SK-N-SH (cell line): ENCODE data around the gene HDGFL2.

Source experiments
- CTCF ChIP-seq: fragments of 200-600 bp; sonication (generic); IDR thresholded peaks from 2 replicates; pipeline ENCODE4 v1.6.1; 2017; ENCODE audit warnings: antibody characterized with exemption, mild to moderate bottlenecking, moderate library complexity
- ELF1 ChIP-seq: IDR thresholded peaks from 2 replicates; pipeline ENCODE4 v1.4.0; 2012
- EZH2phosphoT487 ChIP-seq: fragments of 200-600 bp; sonication (generic); IDR thresholded peaks from 2 replicates; pipeline ENCODE4 v1.6.1; 2017; ENCODE audit warnings: low read depth, mixed run types, mild to moderate bottlenecking, antibody characterized with exemption, moderate library complexity, borderline replicate concordance
- FOSL2 ChIP-seq: IDR thresholded peaks from 2 replicates; pipeline ENCODE4 v1.4.0; 2012; ENCODE audit warnings: low read depth, mild to moderate bottlenecking, moderate library complexity, borderline replicate concordance
- FOXJ3 ChIP-seq: sonication (generic); formaldehyde crosslinking; IDR thresholded peaks from 2 replicates; pipeline ENCODE4 v1.5.1; 2020; ENCODE audit warnings: mild to moderate bottlenecking, missing genetic modification reagents
- FOXM1 ChIP-seq: IDR thresholded peaks from 2 replicates; pipeline ENCODE4 v1.4.0; 2012; ENCODE audit warnings: low read depth, mild to moderate bottlenecking
- GATA2 ChIP-seq: sonication (generic); formaldehyde crosslinking; IDR thresholded peaks from 2 replicates; pipeline ENCODE4 v1.5.0; 2020; ENCODE audit warnings: mild to moderate bottlenecking, missing genetic modification reagents
- NFIC ChIP-seq: IDR thresholded peaks from 2 replicates; pipeline ENCODE4 v1.4.0; 2012; ENCODE audit warnings: borderline replicate concordance
- NRF1 ChIP-seq: IDR thresholded peaks from 2 replicates; pipeline ENCODE4 v1.6.1; 2012; ENCODE audit warnings: low read depth, mild to moderate bottlenecking, low read length
- POLR2AphosphoS5 ChIP-seq: IDR thresholded peaks from 2 replicates; pipeline ENCODE4 v1.6.1; 2012; ENCODE audit warnings: low read depth, low read length
- RAD21 ChIP-seq: IDR thresholded peaks from 2 replicates; pipeline ENCODE4 v1.6.1; 2012; ENCODE audit warnings: mild to moderate bottlenecking, low read length
- SMC3 ChIP-seq: IDR thresholded peaks from 2 replicates; pipeline ENCODE4 v1.6.1; 2012; ENCODE audit warnings: low read depth, low read length, improper control_type of control experiment
- TF ChIP-seq, protein P1 (sequence below): fragments of 150-350 bp; IDR thresholded peaks from 2 replicates; pipeline ENCODE4 v1.6.1; 2017; ENCODE audit warnings: antibody characterized with exemption, low read length, low read depth, borderline replicate concordance
- TF ChIP-seq, protein P2 (sequence below): IDR thresholded peaks from 2 replicates; pipeline ENCODE4 v1.6.1; 2012; ENCODE audit warnings: mild to moderate bottlenecking, low read depth, low read length, moderate library complexity

- TF ChIP-seq CTCF (no peak), GATA2 (CRISPR knock-in tag) (no peak), SMC3 (no peak), POLR2AphosphoS5 (no peak), FOXM1 (no peak), FOSL2 (no peak), ELF1 (no peak), EZH2phosphoT487 (no peak), FOXJ3 (CRISPR knock-in tag) (no peak), NRF1 (no peak), RAD21 (no peak), NFIC (no peak)
- TF ChIP-seq, protein P1, sequence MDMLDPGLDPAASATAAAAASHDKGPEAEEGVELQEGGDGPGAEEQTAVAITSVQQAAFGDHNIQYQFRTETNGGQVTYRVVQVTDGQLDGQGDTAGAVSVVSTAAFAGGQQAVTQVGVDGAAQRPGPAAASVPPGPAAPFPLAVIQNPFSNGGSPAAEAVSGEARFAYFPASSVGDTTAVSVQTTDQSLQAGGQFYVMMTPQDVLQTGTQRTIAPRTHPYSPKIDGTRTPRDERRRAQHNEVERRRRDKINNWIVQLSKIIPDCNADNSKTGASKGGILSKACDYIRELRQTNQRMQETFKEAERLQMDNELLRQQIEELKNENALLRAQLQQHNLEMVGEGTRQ = no peak
- TF ChIP-seq, protein P2, sequence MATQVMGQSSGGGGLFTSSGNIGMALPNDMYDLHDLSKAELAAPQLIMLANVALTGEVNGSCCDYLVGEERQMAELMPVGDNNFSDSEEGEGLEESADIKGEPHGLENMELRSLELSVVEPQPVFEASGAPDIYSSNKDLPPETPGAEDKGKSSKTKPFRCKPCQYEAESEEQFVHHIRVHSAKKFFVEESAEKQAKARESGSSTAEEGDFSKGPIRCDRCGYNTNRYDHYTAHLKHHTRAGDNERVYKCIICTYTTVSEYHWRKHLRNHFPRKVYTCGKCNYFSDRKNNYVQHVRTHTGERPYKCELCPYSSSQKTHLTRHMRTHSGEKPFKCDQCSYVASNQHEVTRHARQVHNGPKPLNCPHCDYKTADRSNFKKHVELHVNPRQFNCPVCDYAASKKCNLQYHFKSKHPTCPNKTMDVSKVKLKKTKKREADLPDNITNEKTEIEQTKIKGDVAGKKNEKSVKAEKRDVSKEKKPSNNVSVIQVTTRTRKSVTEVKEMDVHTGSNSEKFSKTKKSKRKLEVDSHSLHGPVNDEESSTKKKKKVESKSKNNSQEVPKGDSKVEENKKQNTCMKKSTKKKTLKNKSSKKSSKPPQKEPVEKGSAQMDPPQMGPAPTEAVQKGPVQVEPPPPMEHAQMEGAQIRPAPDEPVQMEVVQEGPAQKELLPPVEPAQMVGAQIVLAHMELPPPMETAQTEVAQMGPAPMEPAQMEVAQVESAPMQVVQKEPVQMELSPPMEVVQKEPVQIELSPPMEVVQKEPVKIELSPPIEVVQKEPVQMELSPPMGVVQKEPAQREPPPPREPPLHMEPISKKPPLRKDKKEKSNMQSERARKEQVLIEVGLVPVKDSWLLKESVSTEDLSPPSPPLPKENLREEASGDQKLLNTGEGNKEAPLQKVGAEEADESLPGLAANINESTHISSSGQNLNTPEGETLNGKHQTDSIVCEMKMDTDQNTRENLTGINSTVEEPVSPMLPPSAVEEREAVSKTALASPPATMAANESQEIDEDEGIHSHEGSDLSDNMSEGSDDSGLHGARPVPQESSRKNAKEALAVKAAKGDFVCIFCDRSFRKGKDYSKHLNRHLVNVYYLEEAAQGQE = no peak
These were observed 57.9 kb downstream of the HDGFL2 start for GRCh38 chr19:4529924-4530522.
